ENCODE results near the gene FA2H.

Gene FA2H

GRCh38 chr16:74757349-74757748 lies 17.3 kb downstream of the FA2H start:
- H4K20me1 ChIP-seq (ENCODE audit: low read depth, low read length) = no peaks in the 10 kb centered on the region
- H3K4me2 ChIP-seq (ENCODE audit: low read depth, low read length, poor library complexity, severe bottlenecking) = no peak overlapping the region
- H3F3A ChIP-seq (ENCODE audit: insufficient read depth) = no peaks in the 10 kb centered on the region
- H3K4me3 ChIP-seq (ENCODE audit: insufficient read depth, low read length, poor library complexity, severe bottlenecking) = no peak overlapping the region
- no peaks in the 10 kb centered on the region for H3K27me3 ChIP-seq (ENCODE audit: low read length)
- H3K27ac ChIP-seq (ENCODE audit: low read depth, low read length) = no peak overlapping the region
- no peak for TF ChIP-seq CTCF (IDR thresholded peaks at IDR 0.05; ENCODE audit: insufficient read depth, low read length, poor library complexity, severe bottlenecking)
- no peak for TF ChIP-seq EZH2phosphoT487 (conservative IDR thresholded peaks at IDR 0.05; ENCODE audit: low read length)
- H2AFZ ChIP-seq (ENCODE audit: low read depth, low read length, severe bottlenecking) = no peak overlapping the region
- no peaks in the 10 kb centered on the region for H3K9me2 ChIP-seq (replicated peaks; ENCODE audit: insufficient read depth, low read length)
- no peaks in the 10 kb centered on the region for H3K9me3 ChIP-seq (ENCODE audit: insufficient read depth, low read length)
- no peaks in the 10 kb centered on the region for H3K36me3 ChIP-seq (ENCODE audit: low read length)
- H3K9ac ChIP-seq (ENCODE audit: low read length) = no peak overlapping the region
- H3K79me2 ChIP-seq (ENCODE audit: insufficient read depth, low read length) = no peaks in the 10 kb centered on the region

- Histone ChIP-seq H3K9ac (ENCODE audit: low read length) (no peak overlapping the region), H3K4me2 (ENCODE audit: low read depth, low read length, poor library complexity, severe bottlenecking) (no peak overlapping the region), H3K79me2 (ENCODE audit: insufficient read depth, low read length) (no peaks in the 10 kb centered on the region), H3K9me3 (ENCODE audit: insufficient read depth, low read length) (no peaks in the 10 kb centered on the region), H4K20me1 (ENCODE audit: low read depth, low read length) (no peaks in the 10 kb centered on the region), H3F3A (ENCODE audit: insufficient read depth) (no peaks in the 10 kb centered on the region), H3K4me3 (ENCODE audit: insufficient read depth, low read length, poor library complexity, severe bottlenecking) (no peak overlapping the region), H3K27ac (ENCODE audit: low read depth, low read length) (no peak overlapping the region), H3K27me3 (ENCODE audit: low read length) (no peaks in the 10 kb centered on the region), H3K9me2 (replicated peaks; ENCODE audit: insufficient read depth, low read length) (no peaks in the 10 kb centered on the region), H2AFZ (ENCODE audit: low read depth, low read length, severe bottlenecking) (no peak overlapping the region), H3K36me3 (ENCODE audit: low read length) (no peaks in the 10 kb centered on the region)
- TF ChIP-seq CTCF (IDR thresholded peaks at IDR 0.05; ENCODE audit: insufficient read depth, low read length, poor library complexity, severe bottlenecking) (no peak), EZH2phosphoT487 (conservative IDR thresholded peaks at IDR 0.05; ENCODE audit: low read length) (no peak)
Measured at GRCh38 chr16:74756203-74756602, 18.4 kb downstream of the FA2H start.

GRCh38 chr16:74753180-74753579 lies 21.4 kb downstream of the FA2H start:
- Histone ChIP-seq H3K4me2 (ENCODE audit: low read depth, low read length, poor library complexity, severe bottlenecking) (no peak overlapping the region), H3K79me2 (ENCODE audit: insufficient read depth, low read length) (no peaks in the 10 kb centered on the region), H3K27ac (ENCODE audit: low read depth, low read length) (no peak overlapping the region), H3K36me3 (ENCODE audit: low read length) (no peaks in the 10 kb centered on the region), H3F3A (ENCODE audit: insufficient read depth) (no peaks in the 10 kb centered on the region), H3K9me2 (replicated peaks; ENCODE audit: insufficient read depth, low read length) (no peaks in the 10 kb centered on the region), H4K20me1 (ENCODE audit: low read depth, low read length) (no peaks in the 10 kb centered on the region), H3K27me3 (ENCODE audit: low read length) (no peaks in the 10 kb centered on the region), H3K9ac (ENCODE audit: low read length) (no peak overlapping the region), H2AFZ (ENCODE audit: low read depth, low read length, severe bottlenecking) (no peak overlapping the region), H3K9me3 (ENCODE audit: insufficient read depth, low read length) (no peaks in the 10 kb centered on the region), H3K4me3 (ENCODE audit: insufficient read depth, low read length, poor library complexity, severe bottlenecking) (no peak overlapping the region)
- TF ChIP-seq EZH2phosphoT487 (conservative IDR thresholded peaks at IDR 0.05; ENCODE audit: low read length) (no peak), CTCF (IDR thresholded peaks at IDR 0.05; ENCODE audit: insufficient read depth, low read length, poor library complexity, severe bottlenecking) (no peak)
